ENCODE data around the gene HES7. TPM values are rescaled to one million over a fixed set of nuclear protein-coding genes. Genes with fewer than 3 reads are reported as not detected.
"Not testable (repeated sequence)": the region's sequence is repeated elsewhere in the genome, so short reads cannot be mapped to it uniquely, and the experiment has no call there.

HES7 gene
- total RNA-seq, 1 donor from 2014 or later, result 0.55 TPM

GRCh38 chr17:8108972-8109660 is 14.8 kb downstream of the HES7 start:
- intact Hi-C loops (cut with micrococcal nuclease), result no loop called here

- intact Hi-C loops (cut with micrococcal nuclease), result not testable (repeated sequence)
Observed at GRCh38 chr17:8106980-8107379, 16.9 kb downstream of the HES7 start.

GRCh38 chr17:8105957-8106398 is 17.9 kb downstream of the HES7 start:
- intact Hi-C loops (cut with micrococcal nuclease), result no loop called here

GRCh38 chr17:8104911-8105310 is 19.0 kb downstream of the HES7 start:
- intact Hi-C loops (cut with micrococcal nuclease), result no loop called here

- intact Hi-C loops (cut with micrococcal nuclease), result no loop called here
Observed at GRCh38 chr17:8103549-8103948, 20.4 kb downstream of the HES7 start.

GRCh38 chr17:8101721-8102120 is 22.2 kb downstream of the HES7 start:
- intact Hi-C loops (cut with micrococcal nuclease), result no loop called here

- intact Hi-C loops (cut with micrococcal nuclease), result no loop called here
Observed at GRCh38 chr17:8100763-8101162, 23.1 kb downstream of the HES7 start.

- intact Hi-C loops (cut with micrococcal nuclease), result no loop called here
Observed at GRCh38 chr17:8100111-8100510, 23.8 kb downstream of the HES7 start.

GRCh38 chr17:8096541-8096940 is 27.4 kb downstream of the HES7 start:
- intact Hi-C loops (cut with micrococcal nuclease), result no loop called here

GRCh38 chr17:8095361-8095760 is 28.5 kb downstream of the HES7 start:
- intact Hi-C loops (cut with micrococcal nuclease), result loop anchor here (2.0 kb wide), 1 partner anchor 15 kb away; no protein-coding TSS in a partner anchor

GRCh38 chr17:8091033-8091687 is 32.7 kb downstream of the HES7 start:
- intact Hi-C loops (cut with micrococcal nuclease), result no loop called here

GRCh38 chr17:8089728-8090127 is 34.2 kb downstream of the HES7 start:
- intact Hi-C loops (cut with micrococcal nuclease), result no loop called here

- intact Hi-C loops (cut with micrococcal nuclease), result no loop called here
Observed at GRCh38 chr17:8087952-8088230, 36.0 kb downstream of the HES7 start.

- intact Hi-C loops (cut with micrococcal nuclease), result no loop called here
Observed at GRCh38 chr17:8087075-8087951, 36.6 kb downstream of the HES7 start, which contains the start of gene ALOX12B. ALOX12B (minus strand) TSS chr17:8087716; CDS start chr17:8087442, 274 bp downstream.

- intact Hi-C loops (cut with micrococcal nuclease), result no loop called here
Observed at GRCh38 chr17:8084250-8084649, 39.7 kb downstream of the HES7 start.

GRCh38 chr17:8082292-8082691 is 41.6 kb downstream of the HES7 start:
- intact Hi-C loops (cut with micrococcal nuclease), result no loop called here

- intact Hi-C loops (cut with micrococcal nuclease), result no loop called here
Observed at GRCh38 chr17:8081876-8082275, 42.0 kb downstream of the HES7 start.

- intact Hi-C loops (cut with micrococcal nuclease), result no loop called here
Observed at GRCh38 chr17:8080799-8081219, 43.1 kb downstream of the HES7 start.

- intact Hi-C loops (cut with micrococcal nuclease), result no loop called here
Observed at GRCh38 chr17:8080208-8080798, 43.6 kb downstream of the HES7 start.

GRCh38 chr17:8079291-8080207 is 44.4 kb downstream of the HES7 start:
- intact Hi-C loops (cut with micrococcal nuclease), result loop anchor here (2.0 kb wide), 2 partner anchors 19 to 31 kb away; no protein-coding TSS in a partner anchor
